Measurements from ENCODE around the gene HAVCR2.
A peak's percentile ranks its signal among the peaks of the same experiment; 100 is the strongest.

The HAVCR2 gene
- total RNA-seq, result 3.7 to 7.8 (median 6.5) reads per million in 4 donors

GRCh38 chr5:157108976-157109375, at the start of gene HAVCR2:
TSS of gene HAVCR2 (minus strand) at chr5:157109044. CDS start at chr5:157108983, 61 bp downstream.
- peak in 3 of 5 donors; percentile 10 to 88 (median 18) for DNase-seq

DNA sequence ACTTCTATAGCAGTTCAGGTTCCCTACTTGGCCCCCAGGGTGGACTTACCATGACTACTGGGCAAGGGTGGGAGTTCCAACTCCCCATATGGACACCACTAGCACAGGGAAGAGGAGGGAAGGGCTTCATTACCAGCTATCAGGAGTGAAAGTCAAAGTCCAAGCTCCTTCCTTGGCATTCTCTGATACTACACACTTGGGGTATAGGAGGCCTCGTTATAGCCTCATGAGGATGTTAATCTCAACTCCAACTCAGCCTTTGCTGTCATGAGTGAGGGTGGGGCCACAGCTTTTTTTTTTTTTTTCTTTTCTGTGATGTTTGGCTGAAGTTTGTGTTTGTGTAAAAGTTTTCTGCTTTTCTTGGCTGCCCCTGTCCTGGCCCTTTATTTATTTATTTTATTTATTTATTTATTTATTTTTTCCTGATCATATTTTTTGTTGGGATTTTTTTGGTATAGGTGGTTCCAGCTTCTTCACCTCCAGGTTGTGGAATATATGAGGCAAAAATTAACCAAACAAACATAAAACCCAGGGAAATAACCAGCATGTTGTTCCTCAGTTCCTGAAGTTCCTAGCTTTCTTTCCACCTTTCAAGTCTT, 48.5 kb upstream of the HAVCR2 start:
- DNase-seq, result no peak

DNA sequence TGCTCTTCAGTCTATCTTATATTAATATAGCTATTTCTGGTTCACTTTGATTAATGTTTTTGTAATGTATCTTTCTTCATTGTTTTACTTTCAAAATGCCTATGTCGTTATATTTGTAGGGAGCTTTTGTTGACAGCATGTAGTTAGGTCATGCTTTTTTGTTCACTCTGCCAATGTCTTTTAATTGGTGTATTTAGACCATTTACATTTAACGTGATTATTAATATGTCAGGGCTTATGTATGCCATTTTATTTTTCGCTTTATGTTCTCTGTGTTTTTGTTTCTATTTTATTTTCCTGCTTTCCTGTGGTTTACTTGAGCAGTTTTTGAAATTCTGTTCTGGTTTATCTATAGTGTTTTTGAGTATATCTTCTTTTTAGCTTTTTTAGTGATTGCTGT, 46.5 kb upstream of the HAVCR2 start:
- DNase-seq, result no peak

- no peak for DNase-seq
Measured at GRCh38 chr5:157150995-157151394, 42.2 kb upstream of the HAVCR2 start.

GRCh38 chr5:157148734-157149615, 40.1 kb upstream of the HAVCR2 start:
- DNase-seq, result peak; percentile 51 to 84 (median 72)

DNA sequence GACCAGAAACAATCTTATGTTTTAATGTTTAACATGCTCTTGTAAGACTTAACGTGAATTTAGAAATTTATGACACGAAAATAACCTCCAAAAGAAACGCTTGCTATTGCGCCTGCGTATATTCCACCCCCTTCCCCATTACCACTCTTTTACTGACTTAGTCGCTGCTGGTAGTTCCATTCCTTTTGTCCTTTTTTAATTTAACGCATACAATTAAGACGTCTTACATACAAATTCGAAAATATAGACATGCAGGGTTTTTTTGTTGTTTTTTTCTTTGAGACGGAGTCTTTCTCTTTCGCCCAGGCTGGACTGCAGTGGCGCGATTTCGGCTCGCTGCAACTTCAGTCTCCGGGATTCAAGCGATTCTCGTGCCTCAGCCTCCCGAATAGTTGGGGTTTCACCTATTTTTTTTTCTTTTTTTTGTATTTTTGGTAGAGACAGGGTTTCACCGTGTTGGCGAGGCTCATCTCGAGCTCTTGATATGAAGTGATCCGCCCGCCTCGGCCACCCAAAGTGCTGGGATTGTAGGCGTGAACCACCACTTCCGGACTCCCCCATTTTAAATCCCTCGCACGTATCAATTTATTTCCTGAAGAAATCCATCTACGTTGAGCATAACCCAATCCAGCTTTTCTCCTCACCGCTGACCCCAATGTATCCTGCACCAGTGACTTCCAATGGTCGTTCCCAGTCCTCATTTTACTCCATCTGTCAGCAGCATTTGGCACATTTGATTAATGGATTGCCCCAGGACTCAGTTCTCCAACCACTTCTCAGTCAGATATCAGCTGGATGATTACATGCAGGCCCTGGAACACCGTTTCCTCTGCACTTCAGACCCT, 34.5 kb upstream of the HAVCR2 start:
- DNase-seq, result peak in 4 of 5 donors; percentile 32 to 64 (median 48)

DNA sequence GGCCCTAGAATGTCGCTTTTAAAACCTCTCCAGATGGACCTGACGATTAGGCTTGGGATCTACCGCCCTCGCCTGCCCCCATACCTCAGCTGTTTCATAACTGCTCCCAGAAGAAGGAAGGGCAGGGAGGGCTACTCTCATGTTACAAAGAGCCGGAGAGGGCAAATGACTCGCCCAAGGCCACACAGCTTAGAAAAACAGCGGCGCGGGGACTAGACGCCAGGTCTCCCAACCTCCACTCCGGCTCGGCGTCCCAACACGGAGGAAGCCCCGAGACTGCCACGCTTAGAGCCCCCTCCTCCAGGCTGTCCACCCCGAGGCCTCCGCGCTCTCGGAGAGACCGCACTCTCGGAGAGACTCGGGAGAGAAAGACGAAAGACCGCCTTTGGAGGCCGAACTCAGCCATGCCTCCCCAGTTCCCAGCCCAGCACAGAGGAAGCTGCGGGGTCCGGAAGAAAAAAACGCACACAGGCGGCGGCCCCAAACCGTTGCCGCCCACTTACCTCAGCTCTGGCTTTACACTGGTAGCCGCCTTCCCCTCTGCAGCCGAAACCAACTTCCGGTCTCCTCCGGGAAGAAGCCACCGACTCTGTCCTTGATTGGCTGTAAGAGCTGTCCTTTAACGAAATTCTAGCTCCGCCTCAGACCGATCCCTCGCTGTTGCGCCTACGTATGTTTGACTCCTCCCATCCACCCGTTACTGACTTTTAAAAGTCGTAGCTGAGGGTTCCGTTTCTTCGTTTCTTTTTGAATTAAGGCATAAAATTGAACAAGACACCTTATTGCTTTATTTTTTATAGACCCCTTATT, 33.7 kb upstream of the HAVCR2 start, which contains the start of gene MED7:
Gene MED7, minus strand, starts transcription at position 549 of the 810 bp plus-strand sequence. CDS start 3,434 bp downstream, outside the sequence.
- peak; percentile 86 to 99 (median 93) for DNase-seq

DNA sequence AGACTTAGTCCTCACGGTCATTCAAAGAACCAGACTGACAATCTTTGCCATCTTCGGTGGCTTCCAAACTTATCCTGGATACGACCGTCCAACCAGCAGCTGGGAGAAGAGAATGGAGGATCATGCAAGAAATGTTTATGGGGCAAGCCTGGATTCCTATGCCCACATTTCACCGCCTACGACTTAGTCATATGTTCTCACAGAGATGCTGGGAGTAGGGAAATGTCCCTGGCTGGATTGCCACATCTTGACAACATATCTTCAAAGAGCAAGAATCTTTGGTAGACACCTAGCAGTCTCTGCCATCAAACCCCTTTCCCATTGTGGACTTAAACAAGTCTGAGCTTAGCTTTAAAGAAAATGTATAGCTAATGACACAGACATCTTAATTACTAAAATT, 28.8 kb upstream of the HAVCR2 start:
- no peak for DNase-seq

GRCh38 chr5:157132281-157132612, 23.4 kb upstream of the HAVCR2 start:
- DNase-seq, result no peak

DNA sequence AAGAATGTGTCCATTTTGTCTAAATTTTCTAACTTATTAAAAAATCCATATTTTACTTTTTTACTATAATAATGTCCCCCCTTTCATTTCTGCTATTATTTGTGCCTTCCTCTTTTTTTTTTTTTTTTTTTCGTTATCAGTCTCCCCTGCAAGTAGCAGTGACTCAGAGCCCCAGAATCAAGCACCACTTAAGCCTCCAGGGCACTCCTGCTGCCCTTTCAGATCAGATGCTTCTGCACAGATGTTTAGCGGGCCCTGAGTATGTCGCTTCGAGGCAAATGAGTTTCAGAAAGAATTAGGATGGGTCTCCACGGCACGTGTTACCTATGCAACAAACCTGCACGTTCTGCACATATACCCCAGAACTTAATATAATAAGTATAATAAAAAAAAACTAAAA, 22.1 kb upstream of the HAVCR2 start:
- no peak for DNase-seq

- DNase-seq, result no peak
Measured at GRCh38 chr5:157121709-157122108, 12.9 kb upstream of the HAVCR2 start.

GRCh38 chr5:157120102-157120501, 11.3 kb upstream of the HAVCR2 start:
- no peak for DNase-seq

DNA sequence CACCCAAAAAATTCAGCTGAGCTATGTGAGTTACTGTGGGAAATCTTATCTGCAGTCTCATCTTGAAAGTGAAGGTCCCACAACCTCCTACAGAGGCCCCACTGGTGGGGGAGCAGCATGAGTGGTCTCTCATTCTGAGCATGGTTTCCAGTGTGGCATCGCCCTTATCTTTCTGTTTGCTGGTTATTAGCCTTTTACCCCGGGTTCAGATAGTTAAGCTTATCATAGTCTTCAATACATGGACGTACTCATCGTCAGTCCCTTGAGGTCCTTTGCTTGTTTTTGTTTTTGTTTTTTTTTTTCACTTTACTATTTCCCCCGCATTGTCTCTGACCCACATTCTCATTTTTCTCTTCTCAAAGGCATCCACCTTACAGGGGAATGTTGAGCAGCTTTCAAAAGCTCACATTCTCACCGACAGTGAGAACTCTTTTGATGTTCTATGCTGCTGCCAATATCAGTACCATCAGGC, 7.7 kb upstream of the HAVCR2 start:
- DNase-seq, result no peak

DNA sequence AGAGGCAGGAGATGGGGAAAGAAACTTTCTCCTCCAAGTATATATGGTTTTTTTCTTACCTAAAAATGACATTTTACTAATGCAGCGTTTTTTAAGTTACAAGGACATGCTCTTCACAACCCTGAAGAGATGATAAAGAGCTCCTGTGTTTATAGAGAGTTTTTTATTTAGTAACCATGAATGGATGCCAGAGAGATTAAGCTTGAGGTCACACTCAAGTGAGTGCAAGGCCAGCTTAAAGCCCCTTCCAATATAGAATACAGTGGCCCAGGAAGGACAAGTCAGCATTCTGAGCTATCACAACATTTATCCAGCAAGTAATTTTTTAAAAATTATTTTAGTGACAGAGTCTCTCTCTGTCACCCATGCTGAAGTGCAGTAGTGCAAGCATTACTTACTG, 6.7 kb upstream of the HAVCR2 start:
- no peak for DNase-seq

DNA sequence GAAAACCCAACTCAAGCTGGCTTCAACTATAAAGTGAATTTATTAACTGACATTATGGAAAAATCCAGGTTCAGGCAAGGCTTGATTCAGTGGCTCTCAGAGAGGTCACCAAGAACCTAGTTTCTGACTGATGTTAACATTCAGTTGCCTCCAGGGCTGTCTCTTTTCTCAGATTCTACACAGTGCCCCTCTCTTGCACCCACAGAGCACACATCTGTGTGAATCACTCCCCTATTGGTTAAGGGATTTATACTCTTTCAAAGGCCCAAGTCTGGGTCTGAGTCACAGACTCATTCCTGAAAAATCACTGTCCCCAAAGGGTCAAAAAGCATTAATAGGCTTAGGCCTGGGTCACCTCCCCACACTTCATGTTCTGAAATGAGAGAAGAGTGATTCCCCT, 6.2 kb upstream of the HAVCR2 start:
- no peak for DNase-seq

- peak in 1 of 5 donors; percentile 65 for DNase-seq
Measured at GRCh38 chr5:157113002-157113401, 4.2 kb upstream of the HAVCR2 start.

- peak in 1 of 5 donors; percentile 72 for DNase-seq
Measured at GRCh38 chr5:157109744-157110143, 900 bp upstream of the HAVCR2 start.

GRCh38 chr5:157107508-157107907, 1.3 kb downstream of the HAVCR2 start:
- DNase-seq, result no peak

DNA sequence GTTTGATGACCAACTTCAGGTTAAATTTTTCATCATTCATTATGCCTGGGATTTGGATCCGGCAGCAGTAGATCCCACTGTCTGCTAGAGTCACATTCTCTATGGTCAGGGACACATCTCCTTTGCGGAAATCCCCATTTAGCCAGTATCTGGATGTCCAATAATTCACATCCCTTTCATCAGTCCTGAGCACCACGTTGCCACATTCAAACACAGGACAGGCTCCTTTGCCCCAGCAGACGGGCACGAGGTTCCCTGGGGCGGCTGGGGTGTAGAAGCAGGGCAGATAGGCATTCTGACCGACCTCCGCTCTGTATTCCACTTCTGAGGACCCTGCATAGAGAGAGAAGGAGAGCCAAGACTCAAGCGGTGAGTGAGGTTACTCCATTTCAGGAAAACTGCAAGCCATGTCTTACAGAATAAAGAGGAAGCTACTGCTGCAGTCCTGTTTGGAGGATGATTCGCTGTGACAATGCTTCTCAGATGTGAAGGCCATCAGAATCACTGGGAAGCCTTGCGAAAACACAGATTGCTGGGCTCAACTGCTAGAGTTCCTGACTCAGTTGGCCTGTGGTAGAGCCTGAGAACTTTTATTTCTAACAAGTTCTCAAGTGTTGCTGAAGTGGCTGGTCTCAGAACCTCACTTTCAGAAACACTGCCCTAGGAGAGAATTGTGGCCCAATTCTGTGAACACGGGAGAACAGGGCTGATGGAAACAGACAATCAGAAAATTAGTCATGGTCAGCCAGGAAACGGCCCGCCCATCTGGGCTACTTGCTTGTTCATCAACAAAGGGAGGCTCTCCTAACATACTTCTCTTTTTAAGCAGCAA, 2.0 kb downstream of the HAVCR2 start:
- peak in 1 of 5 donors; percentile 56 for DNase-seq

DNA sequence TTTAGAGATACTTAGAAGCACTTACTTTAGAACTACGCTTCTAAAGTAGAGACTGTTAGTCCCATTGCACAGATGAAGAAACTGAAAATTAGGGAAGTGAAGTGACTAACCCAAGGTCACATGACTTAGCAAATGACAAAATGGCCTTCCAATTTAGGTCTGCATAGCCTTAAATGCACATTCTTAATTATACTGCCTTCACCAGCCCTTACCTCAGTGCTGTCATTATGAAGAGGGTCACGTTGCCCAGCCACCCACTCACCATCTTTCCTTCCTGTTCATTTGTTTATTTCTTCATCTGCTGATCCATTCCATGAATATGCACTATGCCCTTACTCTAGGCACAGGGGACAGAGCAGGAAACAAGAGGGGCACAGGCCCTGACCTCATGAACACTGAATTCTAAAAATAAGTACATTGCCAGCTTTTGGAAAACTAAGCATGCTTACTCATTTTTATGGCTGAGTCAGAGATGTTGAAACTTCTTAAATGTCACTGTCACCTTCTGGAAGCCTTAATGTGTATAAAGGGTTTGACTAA, 8.6 kb downstream of the HAVCR2 start:
- peak in 1 of 5 donors; percentile 48 for DNase-seq
